ENCODE data around the gene TAS1R3. TPM values are rescaled to one million over a fixed set of nuclear protein-coding genes. Genes with fewer than 3 reads are reported as not detected.
A peak's percentile ranks its signal among the peaks of the same experiment; 100 is the strongest.

TAS1R3 gene
- total and polyA plus RNA-seq, 4 donors: 0.19 to 0.36 (median 0.33) TPM; not detected in 1

- TF ChIP-seq HNF4A (conservative IDR thresholded peaks at IDR 0.05) (no peak), HNF4G (IDR thresholded peaks at IDR 0.05) (no peak), RXRA (IDR thresholded peaks at IDR 0.05) (no peak), SP1 (IDR thresholded peaks at IDR 0.05) (no peak), ATF3 (IDR thresholded peaks at IDR 0.05) (no peak), YY1 (IDR thresholded peaks at IDR 0.05) (no peak)
These were observed 12.1 kb upstream of the TAS1R3 start (continued) for GRCh38 chr1:1318777-1319645.

- peaks cover 2 to 11% (median 6%) of the 10 kb centered on the region in 4 donors for H3K36me3 ChIP-seq (ENCODE audit: control insufficient read depth in 4 of 4, insufficient read depth in 3 of 4, low read depth in 1 of 4, low read length in 3 of 4)
- TF ChIP-seq FOXA1 (IDR thresholded peaks at IDR 0.05) (no peak), SP1 (IDR thresholded peaks at IDR 0.05) (peak; percentile 54), HNF4A (conservative IDR thresholded peaks at IDR 0.05) (peak in 1 of 2 donors; percentile 12), JUND (IDR thresholded peaks at IDR 0.05) (no peak)
- WGBS: 88% methylated on average over 13 of the region's 13 CpGs
- no peaks in the 10 kb centered on the region for H3K9me3 ChIP-seq (ENCODE audit: control insufficient read depth in 4 of 4, low read length in 3 of 4)
- H3K4me3 ChIP-seq (ENCODE audit: low read depth in 1 of 3, low read length in 3 of 3): no peak overlapping the region
- H3K9ac ChIP-seq (ENCODE audit: low read depth in 1 of 2, low read length in 2 of 2): no peak overlapping the region
- H3K27me3 ChIP-seq (ENCODE audit: control insufficient read depth in 4 of 4, insufficient read depth in 4 of 4, low read length in 3 of 4): no peaks in the 10 kb centered on the region
- DNase-seq (ENCODE audit: low spot score): no peak
- no peak overlapping the region for H3K27ac ChIP-seq (ENCODE audit: low read depth in 1 of 2, low read length in 2 of 2)
- peaks cover 3 to 20% (median 11%) of the 10 kb centered on the region in 4 donors for H3K4me1 ChIP-seq (ENCODE audit: control insufficient read depth in 4 of 4, insufficient read depth in 4 of 4, low read length in 3 of 4)
These were observed 11.5 kb upstream of the TAS1R3 start for GRCh38 chr1:1319646-1319941.

- no peak overlapping the region for H3K9ac ChIP-seq (ENCODE audit: low read depth in 1 of 2, low read length in 2 of 2)
These were observed 10.2 kb upstream of the TAS1R3 start for GRCh38 chr1:1320666-1321448.

More at GRCh38 chr1:1320666-1321448, 10.2 kb upstream of the TAS1R3 start:
- no peak overlapping the region for H3K27ac ChIP-seq (ENCODE audit: low read depth in 1 of 2, low read length in 2 of 2)
- H3K9me3 ChIP-seq (ENCODE audit: control insufficient read depth in 4 of 4, low read length in 3 of 4): no peaks in the 10 kb centered on the region
- H3K4me3 ChIP-seq (ENCODE audit: low read depth in 1 of 3, low read length in 3 of 3): no peak overlapping the region
- peaks cover 2 to 7% (median 3%) of the 10 kb centered on the region in 4 donors for H3K36me3 ChIP-seq (ENCODE audit: control insufficient read depth in 4 of 4, insufficient read depth in 3 of 4, low read depth in 1 of 4, low read length in 3 of 4)
- H3K27me3 ChIP-seq (ENCODE audit: control insufficient read depth in 4 of 4, insufficient read depth in 4 of 4, low read length in 3 of 4): no peaks in the 10 kb centered on the region
- TF ChIP-seq RAD21 (IDR thresholded peaks at IDR 0.05) (no peak), GABPA (IDR thresholded peaks at IDR 0.05 in 1 of 2, conservative IDR thresholded peaks at IDR 0.05 in 1 of 2) (no peak), JUND (IDR thresholded peaks at IDR 0.05) (no peak), HNF4G (IDR thresholded peaks at IDR 0.05) (no peak), SP1 (IDR thresholded peaks at IDR 0.05) (no peak), RXRA (IDR thresholded peaks at IDR 0.05) (no peak), TAF1 (conservative IDR thresholded peaks at IDR 0.05) (no peak), NR2F2 (IDR thresholded peaks at IDR 0.05) (no peak), ATF3 (IDR thresholded peaks at IDR 0.05) (no peak), YY1 (IDR thresholded peaks at IDR 0.05) (no peak), MAX (IDR thresholded peaks at IDR 0.05) (no peak), ZBTB33 (IDR thresholded peaks at IDR 0.05) (no peak), FOXA1 (IDR thresholded peaks at IDR 0.05) (no peak), HNF4A (conservative IDR thresholded peaks at IDR 0.05) (no peak)
- H3K4me1 ChIP-seq (ENCODE audit: control insufficient read depth in 4 of 4, insufficient read depth in 4 of 4, low read length in 3 of 4): peaks cover 6 to 29% (median 19%) of the 10 kb centered on the region in 4 donors
- WGBS: 90% methylated on average over 23 of the region's 23 CpGs
- DNase-seq (ENCODE audit: low spot score): no peak

Data from liver (tissue), 9 donors.